IPS DF 6.9 (cell line): ENCODE data around the gene RTP5.
"Not testable (repeated sequence)": the region's sequence is repeated elsewhere in the genome, so short reads cannot be mapped to it uniquely, and the experiment has no call there.

Experiments
- DNase-seq: peaks from one replicate; pipeline ENCODE4 v3.0.0-alpha.2; 2013; ENCODE audit warnings: low read depth, low spot score
- H3K27ac ChIP-seq: one replicate; pipeline ENCODE4 v1.5.1; 2013; ENCODE audit warnings: low read length, control low read depth
- H3K27me3 ChIP-seq: 2 replicates; pipeline ENCODE4 v1.6.1; 2013; ENCODE audit warnings: mild to moderate bottlenecking, low read length; ENCODE audit not compliant: control insufficient read depth, insufficient read depth
- H3K36me3 ChIP-seq: 2 replicates; pipeline ENCODE4 v1.6.1; 2013; ENCODE audit warnings: low read length; ENCODE audit not compliant: control insufficient read depth, insufficient read depth
- H3K4me1 ChIP-seq: 2 replicates; pipeline ENCODE4 v1.6.1; 2013; ENCODE audit warnings: low read length; ENCODE audit not compliant: control insufficient read depth, insufficient read depth
- H3K4me3 ChIP-seq: 2 replicates; pipeline ENCODE4 v1.5.1; 2013; ENCODE audit warnings: mild to moderate bottlenecking, low read length
- H3K9me3 ChIP-seq: 2 replicates; pipeline ENCODE4 v1.6.1; 2013; ENCODE audit warnings: low read length, inconsistent platforms; ENCODE audit not compliant: control insufficient read depth, insufficient read depth
- WGBS: extraction: QIAGEN DNeasy Blood & Tissue Kit; methylation state at CpG from one replicate; pipeline ENCODE4 v1.1.7; 2013; ENCODE audit warnings: mixed read lengths, missing lambda C conversion rate; ENCODE audit not compliant: insufficient read length, insufficient coverage; 5-methylcytosine and 5-hydroxymethylcytosine counted together

Gene RTP5

DNA sequence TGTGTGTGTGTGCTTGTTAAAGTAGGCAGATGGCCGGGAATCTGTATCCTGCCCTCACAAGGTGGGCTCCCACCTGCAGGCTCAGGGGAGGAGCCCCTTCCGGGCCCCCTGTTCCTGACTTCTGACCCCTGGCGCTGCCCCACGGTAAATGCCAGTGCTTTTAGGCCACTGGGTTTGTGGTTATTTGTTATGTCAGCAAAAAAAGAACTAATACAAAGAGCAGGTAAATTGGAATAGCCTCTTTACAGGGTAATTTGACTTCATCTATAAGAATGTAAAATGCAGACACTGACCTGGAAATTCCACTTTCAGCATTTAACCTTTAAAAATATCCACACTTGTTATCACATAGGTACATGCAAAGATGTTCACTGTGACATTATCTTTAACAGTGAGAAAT is 44.2 kb downstream of the RTP5 start:
- no peak for DNase-seq
- Histone ChIP-seq H3K27ac (no peak overlapping the region), H3K4me1 (peaks cover 3% of the 10 kb centered on the region; the same call in 1 of the 2 replicates), H3K36me3 (no peaks in the 10 kb centered on the region), H3K27me3 (no peaks in the 10 kb centered on the region), H3K4me3 (no peak overlapping the region), H3K9me3 (no peaks in the 10 kb centered on the region)
- no CpG with 5 or more reads among the region's 4 CpGs for WGBS

DNA sequence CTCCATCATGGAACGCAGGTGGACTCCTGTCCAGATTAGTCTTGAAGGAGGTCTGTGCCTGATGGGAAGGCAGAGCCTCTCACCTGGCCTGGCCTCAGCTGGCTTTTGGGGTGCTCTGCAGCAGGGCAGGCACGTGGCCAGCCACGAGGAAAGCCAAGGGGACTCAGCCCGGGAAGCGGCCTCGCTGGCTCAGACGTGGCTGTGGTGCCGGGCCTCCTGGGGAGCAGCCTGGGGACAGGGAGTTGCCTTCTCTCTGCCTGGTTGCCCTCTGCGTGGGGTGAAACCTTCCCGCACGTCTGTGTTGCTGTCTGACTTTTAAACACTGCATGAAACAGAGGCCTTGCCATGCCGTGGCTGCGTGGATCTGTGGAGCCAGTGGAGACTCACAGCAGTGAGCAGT is 45.0 kb downstream of the RTP5 start:
- no peaks in the 10 kb centered on the region for H3K36me3 ChIP-seq
- no peaks in the 10 kb centered on the region for H3K27me3 ChIP-seq
- H3K4me3 ChIP-seq = no peak overlapping the region
- no peak for DNase-seq
- peaks cover 3% of the 10 kb centered on the region; the same call in 1 of the 2 replicates for H3K4me1 ChIP-seq
- H3K27ac ChIP-seq = no peak overlapping the region
- no peaks in the 10 kb centered on the region for H3K9me3 ChIP-seq
- no CpG with 5 or more reads among the region's 13 CpGs for WGBS

DNA sequence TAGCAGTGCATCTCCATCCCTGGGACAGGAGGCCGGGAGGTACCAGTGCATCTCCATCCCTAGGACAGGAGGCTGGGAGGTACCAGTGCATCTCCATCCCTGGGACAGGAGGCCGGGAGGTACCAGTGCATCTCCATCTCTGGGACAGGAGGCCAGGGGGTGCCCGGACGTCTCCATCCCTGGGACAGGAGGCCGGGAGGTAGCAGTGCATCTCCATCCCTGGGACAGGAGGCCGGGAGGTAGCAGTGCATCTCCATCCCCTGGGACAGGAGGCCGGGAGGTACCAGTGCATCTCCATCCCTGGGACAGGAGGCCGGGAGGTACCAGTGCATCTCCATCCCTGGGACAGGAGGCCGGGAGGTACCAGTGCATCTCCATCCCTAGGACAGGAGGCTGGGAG is 52.1 kb downstream of the RTP5 start:
- no CpG with 5 or more reads among the region's 9 CpGs for WGBS

DNA sequence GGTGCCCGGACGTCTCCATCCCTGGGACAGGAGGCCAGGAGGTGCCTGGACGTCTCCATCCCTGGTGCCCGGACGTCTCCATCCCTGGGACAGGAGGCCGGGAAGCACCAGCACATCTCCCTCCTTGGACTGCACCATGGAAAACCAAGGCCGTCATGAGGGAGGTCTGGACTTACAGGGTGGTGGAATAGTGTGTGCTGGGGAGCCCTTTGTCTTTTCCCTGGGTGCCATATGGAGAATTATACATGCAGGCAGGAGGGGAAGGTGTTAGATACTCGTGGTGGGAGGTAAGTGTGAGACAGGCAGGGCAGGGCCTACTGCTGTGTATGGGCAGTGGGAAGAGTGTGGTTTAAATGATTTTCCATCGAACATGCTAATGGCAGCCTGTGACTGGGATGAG is 52.9 kb downstream of the RTP5 start:
- Histone ChIP-seq H3K4me1 (no peaks in the 10 kb centered on the region; the same call in 1 of the 2 replicates), H3K27me3 (no peaks in the 10 kb centered on the region), H3K36me3 (no peaks in the 10 kb centered on the region), H3K9me3 (no peaks in the 10 kb centered on the region), H3K27ac (no peak overlapping the region), H3K4me3 (no peak overlapping the region)
- DNase-seq = no peak
- no CpG with 5 or more reads among the region's 9 CpGs for WGBS

More for the DNA sequence above, 52.1 kb downstream of the RTP5 start:
- H3K4me1 ChIP-seq, H3K4me3 ChIP-seq, H3K27ac ChIP-seq, H3K36me3 ChIP-seq, H3K9me3 ChIP-seq, DNase-seq, H3K27me3 ChIP-seq: not testable (repeated sequence)

DNA sequence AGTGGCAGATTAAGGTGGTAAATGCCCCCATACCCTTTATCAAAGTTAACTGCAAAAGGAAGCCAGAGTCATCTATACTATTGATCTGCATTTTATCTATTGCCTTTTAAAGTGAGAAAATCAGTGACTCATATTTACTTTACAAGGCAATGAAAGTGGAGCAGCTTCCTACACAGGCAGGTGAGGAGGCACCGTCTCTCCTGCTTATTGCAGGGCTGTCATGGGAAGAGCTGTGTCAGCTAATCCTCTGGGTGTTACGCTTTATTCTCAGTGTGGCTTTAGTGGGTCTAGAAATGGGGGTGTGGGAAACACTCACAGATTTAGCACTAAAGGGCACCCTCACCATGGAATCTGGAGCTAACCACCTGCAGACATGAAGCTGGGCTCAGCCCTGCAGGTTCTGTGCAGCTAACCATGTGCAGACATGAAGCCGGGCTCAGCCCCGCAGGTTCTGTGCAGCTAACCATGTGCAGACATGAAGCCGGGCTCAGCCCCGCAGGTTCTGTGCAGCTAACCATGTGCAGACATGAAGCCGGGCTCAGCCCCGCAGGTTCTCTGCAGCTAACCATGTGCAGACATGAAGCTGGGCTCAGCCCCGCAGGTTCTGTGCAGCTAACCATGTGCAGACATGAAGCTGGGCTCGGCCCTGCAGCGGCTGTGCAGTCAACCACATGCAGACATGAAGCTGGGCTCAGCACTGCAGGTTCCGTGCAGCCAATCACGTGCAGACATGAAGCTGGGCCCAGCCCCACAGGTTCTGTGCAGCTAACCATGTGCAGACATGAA is 53.5 kb downstream of the RTP5 start:
- not testable (repeated sequence) for H3K9me3 ChIP-seq, H3K27me3 ChIP-seq

More for the DNA sequence above, 53.5 kb downstream of the RTP5 start:
- not testable (repeated sequence) for H3K27ac ChIP-seq, H3K4me1 ChIP-seq, H3K4me3 ChIP-seq, DNase-seq, H3K36me3 ChIP-seq
- no CpG with 5 or more reads among the region's 13 CpGs for WGBS
